Right lobe of liver (tissue), 6 donors: ENCODE data around the gene AHCYL2. TPM values are rescaled to one million over a fixed set of nuclear protein-coding genes. Genes with fewer than 3 reads are reported as not detected.
A peak's percentile ranks its signal among the peaks of the same experiment; 100 is the strongest.

Source experiments
- ATAC-seq, 4 donors: fragments of 200-7000 bp; cut with Tn5 transposase; one replicate each; pipeline ENCODE4 v1.9.1; 2020; ENCODE audit warnings: mild to moderate bottlenecking in 4 of 4, moderate library complexity in 4 of 4
- DNase-seq, 3 donors: peaks; one replicate each; pipeline ENCODE4 v3.0.0-alpha.2; 2020
- H3K27ac ChIP-seq, 3 donors: fragments of 200-600 bp; one replicate each; pipeline ENCODE4 v1.8.0; 2022
- H3K27me3 ChIP-seq, 2 donors: fragments of 200-600 bp; one replicate each; pipeline ENCODE4 v1.8.0; 2022
- H3K36me3 ChIP-seq, 4 donors: fragments of 200-600 bp; sonication (generic) in 1 of 4; one replicate each; pipeline versions ENCODE4 v1.5.1 to v1.8.0; 2017 to 2022; ENCODE audit warnings: control low read depth in 1 of 4
- H3K4me1 ChIP-seq, 4 donors: fragments of 200-600 bp; sonication (generic) in 1 of 4; one replicate each; pipeline versions ENCODE4 v1.5.1 to v1.8.0; 2017 to 2022; ENCODE audit warnings: control low read depth in 1 of 4
- H3K4me3 ChIP-seq, 3 donors: fragments of 200-600 bp; one replicate each; pipeline ENCODE4 v1.8.0; 2022
- H3K9me3 ChIP-seq, 4 donors: fragments of 200-600 bp; sonication (generic) in 1 of 4; one replicate each; pipeline versions ENCODE4 v1.5.1 to v1.8.0; 2017 to 2022; ENCODE audit warnings: control low read depth in 1 of 4
- CTCF ChIP-seq, 4 donors: fragments of 200-600 bp in 3 of 4; fragments of 450-650 bp in 1 of 4; IDR thresholded peaks; one replicate each; pipeline versions ENCODE4 v1.5.1 to v1.8.0; 2016 to 2022; ENCODE audit warnings: antibody characterized with exemption in 4 of 4, mild to moderate bottlenecking in 2 of 4
- POLR2A ChIP-seq: fragments of 450-650 bp; IDR thresholded peaks from one replicate; pipeline ENCODE4 v1.6.1; 2017; ENCODE audit warnings: antibody characterized with exemption, mild to moderate bottlenecking
- WGBS: methylation state at CpG from one replicate; pipeline ENCODE4 v1.1.6; 2018; ENCODE audit warnings: low coverage, low lambda C conversion rate; ENCODE audit not compliant: insufficient coverage; ENCODE audit errors: missing lambda C conversion rate; 5-methylcytosine and 5-hydroxymethylcytosine counted together
- intact Hi-C, 2 donors: fragments of 100-400 bp; cut with DNase I; formaldehyde crosslinking; loops; one replicate each; pipeline versions ENCODE4 v1.11.2 to v1.14.1; 2022
- long read RNA-seq: library from polyadenylated mRNA; unstranded; transcript quantifications from one replicate; pipeline ENCODE4 v2.0.0, GENCODE V29; 2019
- total RNA-seq, 6 experiments: library from RNA; depleted of rRNA in 2 of 6; stranded (reverse); fragments of >200 nt in 2 of 6; fragmentation: NEBNext Ultra II Directional in 3 of 6; extraction: Animal tissue kit (Norgen Biotek cat#: 25700) in 3 of 6; gene quantifications; one replicate each; pipeline versions ENCODE4 v1.1.0 to v1.2.4, GENCODE V29; 2016 to 2023
- donor health status: DM: no; HTN: yes; CAD: no.
- donor health status: DM: no; HTN: no; CAD: no.
- donor health status: DM: no; HTN: no; CAD: no.
- donor health status: DM: no; HTN: yes; CAD: no.
- donor health status: DM: no; HTN: yes; CAD: no.

The AHCYL2 gene
- 1 to 10 TPM; 6.1 to 9.3 (median 8.0) TPM for total RNA-seq
- long read RNA-seq, partial matches to known transcripts = 0 of 2 reads
- long read RNA-seq, other reads (novel, unspliced or antisense) = 2 of 2 reads

GRCh38 chr7:129224251-129225205 lies at the start of gene AHCYL2:
Gene AHCYL2 (plus strand): TSS chr7:129225030.
- peak within 1 kb of the TSS; percentile 72 to 97 (median 83) for H3K4me3 ChIP-seq
- peaks cover 0 to 12% (median 6%) of the 10 kb centered on the region in 4 donors for H3K4me1 ChIP-seq
- peak within 1 kb of the TSS; percentile 85 to 96 (median 94) for H3K27ac ChIP-seq
- H3K9me3 ChIP-seq = no peaks in the 10 kb centered on the region
- intact Hi-C loops = no loop called here
- peak; percentile 95 to 99 (median 96) for ATAC-seq
- DNase-seq = peak; percentile 99
- no peaks in the 10 kb centered on the region for H3K36me3 ChIP-seq
- WGBS = under 1% methylated on average over 42 of the region's 63 CpGs
- no peaks in the 10 kb centered on the region for H3K27me3 ChIP-seq
- TF ChIP-seq CTCF (IDR thresholded peaks at IDR 0.05) (no peak), POLR2A (peak; percentile 60)

- no peak for ATAC-seq
- no peaks in the 10 kb centered on the region for H3K9me3 ChIP-seq
- no peak for DNase-seq
- H3K27me3 ChIP-seq = no peaks in the 10 kb centered on the region
- no peak overlapping the region for H3K4me3 ChIP-seq
- H3K36me3 ChIP-seq = no peaks in the 10 kb centered on the region
- WGBS = 63% methylated on average over 11 of the region's 11 CpGs
- H3K27ac ChIP-seq = no peak overlapping the region
- H3K4me1 ChIP-seq = no peaks in the 10 kb centered on the region
- TF ChIP-seq POLR2A (no peak), CTCF (IDR thresholded peaks at IDR 0.05) (no peak)
- intact Hi-C loops = no loop called here
These were observed 47.7 kb upstream of the AHCYL2 start for GRCh38 chr7:129176916-129177710.

DNA sequence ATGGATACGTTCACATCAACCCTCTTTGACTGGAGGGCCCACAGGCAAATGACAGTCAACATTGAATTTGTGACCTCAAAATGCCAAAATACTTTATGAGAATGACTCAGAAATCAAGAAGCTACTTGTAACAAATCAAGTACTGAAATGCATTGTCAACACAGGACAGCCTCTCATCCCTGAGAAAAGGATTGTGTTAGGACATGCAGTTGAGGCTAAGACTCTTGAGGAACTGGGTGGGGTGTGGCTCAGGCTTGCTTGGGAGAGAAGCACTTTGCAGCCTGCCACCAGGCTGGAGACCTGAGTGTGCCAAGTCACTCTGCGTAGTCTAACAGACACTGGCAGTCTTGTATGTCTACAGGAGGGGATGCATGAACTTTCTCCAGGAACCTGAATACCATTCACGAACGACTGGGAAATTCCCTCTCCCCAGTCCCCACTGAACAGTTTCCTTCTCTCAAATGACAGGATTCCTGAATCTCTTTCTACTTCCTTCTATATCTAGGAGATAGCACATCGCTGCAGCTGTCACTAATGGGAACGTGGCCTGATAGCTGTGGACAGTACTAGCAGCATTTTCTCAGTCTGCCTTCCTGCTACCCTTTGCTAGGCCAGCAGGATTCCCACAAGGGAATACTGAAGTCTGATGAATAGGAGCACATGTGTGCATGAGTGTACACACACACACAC lies 39.7 kb upstream of the AHCYL2 start:
- H3K27ac ChIP-seq = no peak overlapping the region
- H3K4me1 ChIP-seq = peaks cover 0 to 6% (median 0%) of the 10 kb centered on the region in 4 donors
- no peak for ATAC-seq
- WGBS = 76% methylated on average over 2 of the region's 6 CpGs
- H3K36me3 ChIP-seq = no peaks in the 10 kb centered on the region
- no peak overlapping the region for H3K4me3 ChIP-seq
- no peaks in the 10 kb centered on the region for H3K27me3 ChIP-seq
- no peak for TF ChIP-seq POLR2A
- TF ChIP-seq CTCF (IDR thresholded peaks at IDR 0.05) = no peak
- no peak for DNase-seq
- H3K9me3 ChIP-seq = no peaks in the 10 kb centered on the region
- intact Hi-C loops = no loop called here

GRCh38 chr7:129186749-129187260 lies 38.0 kb upstream of the AHCYL2 start:
- 89% methylated on average over 6 of the region's 6 CpGs for WGBS
- H3K4me3 ChIP-seq = no peak overlapping the region
- intact Hi-C loops = no loop called here
- H3K36me3 ChIP-seq = no peaks in the 10 kb centered on the region
- no peak for TF ChIP-seq POLR2A
- no peak for TF ChIP-seq CTCF (IDR thresholded peaks at IDR 0.05)
- H3K4me1 ChIP-seq = peaks cover 0 to 16% (median 0%) of the 10 kb centered on the region in 4 donors
- H3K27me3 ChIP-seq = no peaks in the 10 kb centered on the region
- DNase-seq (no peak), ATAC-seq (no peak)
- no peaks in the 10 kb centered on the region for H3K9me3 ChIP-seq
- no peak overlapping the region for H3K27ac ChIP-seq
